Measurements from ENCODE around the gene KIAA0513.

Gene KIAA0513

GRCh38 chr16:85005285-85006069 lies 22.1 kb upstream of the KIAA0513 start:
- DNase-seq = no peak

- no peak for DNase-seq
Measured at GRCh38 chr16:85006639-85007038, 21.0 kb upstream of the KIAA0513 start.

- DNase-seq = no peak
Measured at GRCh38 chr16:85007496-85008214, 19.9 kb upstream of the KIAA0513 start.

GRCh38 chr16:85008271-85008670 lies 19.3 kb upstream of the KIAA0513 start:
- no peak for DNase-seq

GRCh38 chr16:85010446-85010930 lies 17.1 kb upstream of the KIAA0513 start:
- DNase-seq = no peak

- DNase-seq = peak; percentile 59
Measured at GRCh38 chr16:85010931-85011845, 16.4 kb upstream of the KIAA0513 start, which contains the start of gene ZDHHC7. Gene ZDHHC7, minus strand, starts transcription at chr16:85011535. Its CDS starts 20,917 bp downstream, at chr16:84990618.

- no peak for DNase-seq
Measured at GRCh38 chr16:85011846-85012284, 15.7 kb upstream of the KIAA0513 start.

- no peak for DNase-seq
Measured at GRCh38 chr16:85014311-85014710, 13.3 kb upstream of the KIAA0513 start.

GRCh38 chr16:85015481-85016187 lies 12.0 kb upstream of the KIAA0513 start:
- DNase-seq = no peak

- peak; percentile 63 for DNase-seq
Measured at GRCh38 chr16:85017151-85017550, 10.4 kb upstream of the KIAA0513 start.

GRCh38 chr16:85017633-85018032 lies 10.0 kb upstream of the KIAA0513 start:
- no peak for DNase-seq

- no peak for DNase-seq
Measured at GRCh38 chr16:85018529-85019236, 8.9 kb upstream of the KIAA0513 start.

GRCh38 chr16:85019659-85020245 lies 7.8 kb upstream of the KIAA0513 start:
- DNase-seq = no peak

GRCh38 chr16:85025781-85026653 lies 1.6 kb upstream of the KIAA0513 start:
- peak; percentile 57 for DNase-seq

- DNase-seq = no peak
Measured at GRCh38 chr16:85026703-85027102, 892 bp upstream of the KIAA0513 start.

- DNase-seq = no peak
Measured at GRCh38 chr16:85027958-85028684, 526 bp downstream of the KIAA0513 start.

GRCh38 chr16:85028685-85029407 lies 1.3 kb downstream of the KIAA0513 start:
- DNase-seq = no peak

- no peak for DNase-seq
Measured at GRCh38 chr16:85029408-85029784, 1.8 kb downstream of the KIAA0513 start.

- DNase-seq = peak; percentile 54
Measured at GRCh38 chr16:85029981-85030401, 2.4 kb downstream of the KIAA0513 start.
